Measurements from ENCODE around the gene ABL1.

DNA sequence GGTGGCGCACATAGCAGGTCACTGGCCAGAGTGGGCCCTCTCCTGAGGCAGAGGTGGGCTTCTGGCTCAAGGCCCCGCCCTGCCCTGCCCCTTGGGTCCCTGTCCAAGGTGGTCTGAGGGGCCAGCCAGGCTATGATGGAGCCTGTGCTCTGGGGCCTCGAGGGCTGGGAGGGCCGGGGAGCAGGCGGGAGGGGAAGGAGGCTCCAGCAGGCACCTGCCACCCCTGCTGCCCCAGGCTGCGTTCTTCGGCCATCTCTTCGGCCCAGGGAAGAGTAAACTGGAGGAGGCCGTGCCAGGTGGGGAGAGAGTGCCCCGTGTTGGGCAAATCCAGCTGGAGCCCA, 89.4 kb downstream of the ABL1 start:
- TF ChIP-seq, protein P1, sequence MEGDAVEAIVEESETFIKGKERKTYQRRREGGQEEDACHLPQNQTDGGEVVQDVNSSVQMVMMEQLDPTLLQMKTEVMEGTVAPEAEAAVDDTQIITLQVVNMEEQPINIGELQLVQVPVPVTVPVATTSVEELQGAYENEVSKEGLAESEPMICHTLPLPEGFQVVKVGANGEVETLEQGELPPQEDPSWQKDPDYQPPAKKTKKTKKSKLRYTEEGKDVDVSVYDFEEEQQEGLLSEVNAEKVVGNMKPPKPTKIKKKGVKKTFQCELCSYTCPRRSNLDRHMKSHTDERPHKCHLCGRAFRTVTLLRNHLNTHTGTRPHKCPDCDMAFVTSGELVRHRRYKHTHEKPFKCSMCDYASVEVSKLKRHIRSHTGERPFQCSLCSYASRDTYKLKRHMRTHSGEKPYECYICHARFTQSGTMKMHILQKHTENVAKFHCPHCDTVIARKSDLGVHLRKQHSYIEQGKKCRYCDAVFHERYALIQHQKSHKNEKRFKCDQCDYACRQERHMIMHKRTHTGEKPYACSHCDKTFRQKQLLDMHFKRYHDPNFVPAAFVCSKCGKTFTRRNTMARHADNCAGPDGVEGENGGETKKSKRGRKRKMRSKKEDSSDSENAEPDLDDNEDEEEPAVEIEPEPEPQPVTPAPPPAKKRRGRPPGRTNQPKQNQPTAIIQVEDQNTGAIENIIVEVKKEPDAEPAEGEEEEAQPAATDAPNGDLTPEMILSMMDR (IDR thresholded peaks at IDR 0.05), result no peak
- TF ChIP-seq POLR2A (IDR thresholded peaks at IDR 0.05), result no peak

Data from esophagus squamous epithelium (tissue), 4 donors.